DND-41 (cell line): ENCODE measurements around the gene PDE3A.

Experiments
- EZH2 ChIP-seq: IDR thresholded peaks from 3 replicates; pipeline ENCODE4 v1.6.1; 2012; ENCODE audit warnings: borderline replicate concordance, low read depth, mild to moderate bottlenecking, moderate library complexity, low read length, inconsistent platforms; ENCODE audit not compliant: severe bottlenecking
- TF ChIP-seq, protein P1 (sequence below): IDR thresholded peaks from 2 replicates; pipeline ENCODE4 v1.5.1; 2012; ENCODE audit warnings: borderline replicate concordance, low read length, moderate library complexity, mild to moderate bottlenecking; ENCODE audit not compliant: poor library complexity, severe bottlenecking; ENCODE audit errors: extremely low read depth

DNA sequence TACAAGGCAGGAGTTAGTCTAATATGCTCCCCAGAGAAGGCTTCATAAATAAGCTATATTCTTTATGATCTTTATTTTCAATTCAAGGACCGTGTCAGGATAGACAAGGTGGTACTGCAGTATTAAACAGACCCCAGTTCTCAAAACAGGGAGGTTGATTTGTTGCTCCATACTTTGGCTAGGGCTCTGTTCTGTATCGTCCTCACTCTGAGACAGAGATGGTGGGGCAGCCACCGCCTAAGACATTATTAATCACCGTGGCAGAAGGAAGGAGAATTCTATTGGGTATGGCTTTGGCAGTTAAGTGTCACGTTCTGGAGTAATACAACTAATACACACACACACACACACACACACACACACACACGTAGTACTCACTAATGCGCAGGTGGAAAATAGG is 209.8 kb downstream of the PDE3A start:
- TF ChIP-seq, protein P1, sequence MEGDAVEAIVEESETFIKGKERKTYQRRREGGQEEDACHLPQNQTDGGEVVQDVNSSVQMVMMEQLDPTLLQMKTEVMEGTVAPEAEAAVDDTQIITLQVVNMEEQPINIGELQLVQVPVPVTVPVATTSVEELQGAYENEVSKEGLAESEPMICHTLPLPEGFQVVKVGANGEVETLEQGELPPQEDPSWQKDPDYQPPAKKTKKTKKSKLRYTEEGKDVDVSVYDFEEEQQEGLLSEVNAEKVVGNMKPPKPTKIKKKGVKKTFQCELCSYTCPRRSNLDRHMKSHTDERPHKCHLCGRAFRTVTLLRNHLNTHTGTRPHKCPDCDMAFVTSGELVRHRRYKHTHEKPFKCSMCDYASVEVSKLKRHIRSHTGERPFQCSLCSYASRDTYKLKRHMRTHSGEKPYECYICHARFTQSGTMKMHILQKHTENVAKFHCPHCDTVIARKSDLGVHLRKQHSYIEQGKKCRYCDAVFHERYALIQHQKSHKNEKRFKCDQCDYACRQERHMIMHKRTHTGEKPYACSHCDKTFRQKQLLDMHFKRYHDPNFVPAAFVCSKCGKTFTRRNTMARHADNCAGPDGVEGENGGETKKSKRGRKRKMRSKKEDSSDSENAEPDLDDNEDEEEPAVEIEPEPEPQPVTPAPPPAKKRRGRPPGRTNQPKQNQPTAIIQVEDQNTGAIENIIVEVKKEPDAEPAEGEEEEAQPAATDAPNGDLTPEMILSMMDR, result no peak
- TF ChIP-seq EZH2, result no peak
